Neuronal stem cell (in vitro differentiated cells): ENCODE data around the gene SNAPC5.

Experiments
- DNase-seq: peaks from one replicate; pipeline ENCODE4 v3.0.0-alpha.2; 2013; ENCODE audit warnings: low spot score
- H2AFZ ChIP-seq: one replicate; pipeline ENCODE4 v1.6.1; 2013; ENCODE audit warnings: mild to moderate bottlenecking, low read length, inconsistent platforms
- H2AK5ac ChIP-seq: 2 replicates; pipeline ENCODE4 v1.6.1; 2013; ENCODE audit warnings: low read depth, mild to moderate bottlenecking, inconsistent platforms, low read length, moderate library complexity, mixed read lengths
- H2BK120ac ChIP-seq: 2 replicates; pipeline ENCODE4 v1.6.1; 2013; ENCODE audit warnings: low read depth, mild to moderate bottlenecking, inconsistent platforms, low read length, moderate library complexity, mixed read lengths
- H2BK12ac ChIP-seq: one replicate; pipeline ENCODE4 v1.6.1; 2013; ENCODE audit warnings: low read length, inconsistent platforms
- H2BK15ac ChIP-seq: 2 replicates; pipeline ENCODE4 v1.6.1; 2013; ENCODE audit warnings: mild to moderate bottlenecking, low read length, inconsistent platforms, mixed read lengths
- H2BK5ac ChIP-seq: one replicate; pipeline ENCODE4 v1.6.1; 2013; ENCODE audit warnings: inconsistent platforms, mild to moderate bottlenecking, low read length, moderate library complexity
- H3K14ac ChIP-seq: one replicate; pipeline ENCODE4 v1.6.1; 2013; ENCODE audit warnings: low read length, inconsistent platforms
- H3K18ac ChIP-seq: 2 replicates; pipeline ENCODE4 v1.6.1; 2013; ENCODE audit warnings: low read length, inconsistent platforms
- H3K23ac ChIP-seq: 2 replicates; pipeline ENCODE4 v1.6.1; 2013; ENCODE audit warnings: low read depth, mild to moderate bottlenecking, mixed read lengths, low read length, inconsistent platforms; ENCODE audit not compliant: poor library complexity
- H3K27ac ChIP-seq: replicated peaks from 3 replicates; pipeline ENCODE4 v1.5.1; 2013; ENCODE audit warnings: low read length, inconsistent platforms
- H3K27me3 ChIP-seq, 3 experiments: 2 replicates each; pipeline ENCODE4 v1.6.1; 2013; ENCODE audit warnings: low read length in 3 of 3, mild to moderate bottlenecking in 2 of 3, inconsistent platforms in 1 of 3, low read depth in 1 of 3, mixed read lengths in 1 of 3, moderate library complexity in 1 of 3; ENCODE audit not compliant: control insufficient read depth in 3 of 3, insufficient read depth in 3 of 3
- H3K36me3 ChIP-seq, 2 donors: replicated peaks in 1 of 2; 2 replicates each; pipeline ENCODE4 v1.6.1; 2013; ENCODE audit warnings: low read length in 2 of 2; ENCODE audit not compliant: control insufficient read depth in 2 of 2, insufficient read depth in 2 of 2
- H3K4ac ChIP-seq: 2 replicates; pipeline ENCODE4 v1.6.1; 2013; ENCODE audit warnings: inconsistent platforms, mild to moderate bottlenecking, low read length, moderate library complexity
- H3K4me1 ChIP-seq, 2 donors: 1 replicate in 1 of 2; 2 replicates in 1 of 2; pipeline ENCODE4 v1.6.1; 2013; ENCODE audit warnings: low read length in 2 of 2, low read depth in 1 of 2; ENCODE audit not compliant: control insufficient read depth in 2 of 2, insufficient read depth in 1 of 2
- H3K4me2 ChIP-seq: one replicate; pipeline ENCODE4 v1.6.1; 2013; ENCODE audit warnings: mild to moderate bottlenecking, low read length, inconsistent platforms; ENCODE audit not compliant: insufficient read depth, poor library complexity, severe bottlenecking
- H3K4me3 ChIP-seq, 2 donors: 2 replicates each; pipeline ENCODE4 v1.5.1; 2013; ENCODE audit warnings: low read length in 2 of 2, mild to moderate bottlenecking in 2 of 2, inconsistent platforms in 1 of 2, moderate library complexity in 1 of 2
- H3K79me1 ChIP-seq: one replicate; pipeline ENCODE4 v1.6.1; 2013; ENCODE audit warnings: low read depth, mild to moderate bottlenecking, inconsistent platforms, low read length, moderate library complexity
- H3K9ac ChIP-seq: one replicate; pipeline ENCODE4 v1.6.1; 2013; ENCODE audit warnings: mild to moderate bottlenecking, low read depth, low read length, inconsistent platforms; ENCODE audit not compliant: poor library complexity
- H3K9me3 ChIP-seq, 2 donors: replicated peaks in 1 of 2; 2 replicates each; pipeline versions ENCODE3 to v1.6.1; 2013; ENCODE audit warnings: low read length in 2 of 2, mild to moderate bottlenecking in 2 of 2, inconsistent platforms in 1 of 2, low read depth in 1 of 2, mixed read lengths in 1 of 2, moderate library complexity in 1 of 2; ENCODE audit not compliant: control insufficient read depth in 2 of 2, insufficient read depth in 1 of 2
- H4K8ac ChIP-seq: one replicate; pipeline ENCODE4 v1.6.1; 2013; ENCODE audit warnings: low read depth, mild to moderate bottlenecking, inconsistent platforms, low read length, moderate library complexity
- H4K91ac ChIP-seq: one replicate; pipeline ENCODE4 v1.6.1; 2013; ENCODE audit warnings: low read length, low read depth, mild to moderate bottlenecking, inconsistent platforms; ENCODE audit not compliant: poor library complexity
- WGBS, 2 donors: extraction: QIAGEN DNeasy Blood & Tissue Kit; methylation state at CpG; one replicate each; pipeline ENCODE4 v1.1.7; 2013; ENCODE audit warnings: missing lambda C conversion rate in 2 of 2, mixed read lengths in 1 of 2; ENCODE audit not compliant: insufficient read length in 2 of 2, insufficient replicate concordance in 1 of 2; ENCODE audit errors: extremely low coverage in 2 of 2; 5-methylcytosine and 5-hydroxymethylcytosine counted together

The SNAPC5 gene

GRCh38 chr15:66456211-66456610 is 41.4 kb downstream of the SNAPC5 start:
- Histone ChIP-seq H2AFZ (no peak overlapping the region), H4K8ac (no peak overlapping the region), H2BK15ac (no peak overlapping the region), H3K4ac (no peak overlapping the region), H3K14ac (no peak overlapping the region), H2BK120ac (no peak overlapping the region), H3K27ac (no peak overlapping the region), H3K9me3 (no peaks in the 10 kb centered on the region), H2BK12ac (no peak overlapping the region), H3K36me3 (peaks cover 2 to 26% of the 10 kb centered on the region in 2 donors), H3K27me3 (no peaks in the 10 kb centered on the region), H3K4me3 (no peak overlapping the region), H2AK5ac (no peak overlapping the region), H4K91ac (no peak overlapping the region), H3K4me1 (no peaks in the 10 kb centered on the region), H3K18ac (no peak overlapping the region), H3K79me1 (no peaks in the 10 kb centered on the region), H3K4me2 (no peak overlapping the region), H2BK5ac (no peak overlapping the region), H3K23ac (no peak overlapping the region), H3K9ac (no peak overlapping the region)
- WGBS, 2 donors: no CpG with 5 or more reads among the region's 3 CpGs
- no peak for DNase-seq

GRCh38 chr15:66454143-66454542 is 43.4 kb downstream of the SNAPC5 start:
- H3K14ac ChIP-seq: no peak overlapping the region
- no peak overlapping the region for H2BK120ac ChIP-seq
- no peak overlapping the region for H2BK15ac ChIP-seq
- no peaks in the 10 kb centered on the region for H3K27me3 ChIP-seq
- H3K36me3 ChIP-seq: peaks cover 2 to 29% of the 10 kb centered on the region in 2 donors
- no peak overlapping the region for H4K91ac ChIP-seq
- no peak overlapping the region for H2AFZ ChIP-seq
- no peak overlapping the region for H3K27ac ChIP-seq
- no peak overlapping the region for H3K23ac ChIP-seq
- no peak overlapping the region for H2BK12ac ChIP-seq
- no CpG with 5 or more reads among the region's 2 CpGs for WGBS, 2 donors
- no peak overlapping the region for H3K9ac ChIP-seq
- H3K79me1 ChIP-seq: no peaks in the 10 kb centered on the region
- no peak overlapping the region for H3K4me3 ChIP-seq
- no peak overlapping the region for H3K4me2 ChIP-seq
- H2AK5ac ChIP-seq: no peak overlapping the region
- no peak overlapping the region for H3K4ac ChIP-seq
- H3K9me3 ChIP-seq: no peaks in the 10 kb centered on the region
- no peaks in the 10 kb centered on the region for H3K4me1 ChIP-seq
- H2BK5ac ChIP-seq: no peak overlapping the region
- no peak overlapping the region for H3K18ac ChIP-seq
- DNase-seq: no peak
- no peak overlapping the region for H4K8ac ChIP-seq

- Histone ChIP-seq H3K9me3 (peaks cover 0 to 3% of the 10 kb centered on the region in 2 donors), H3K4me2 (no peak overlapping the region), H4K91ac (no peak overlapping the region), H3K23ac (no peak overlapping the region), H3K9ac (no peak overlapping the region), H2BK5ac (no peak overlapping the region), H3K36me3 (peaks cover 2 to 31% of the 10 kb centered on the region in 2 donors), H3K4ac (no peak overlapping the region), H3K14ac (no peak overlapping the region), H3K27me3 (no peaks in the 10 kb centered on the region), H2BK12ac (no peak overlapping the region), H2AFZ (no peak overlapping the region), H4K8ac (no peak overlapping the region), H3K79me1 (no peaks in the 10 kb centered on the region), H2BK120ac (no peak overlapping the region), H3K4me3 (no peak overlapping the region), H3K18ac (no peak overlapping the region), H3K4me1 (no peaks in the 10 kb centered on the region), H2BK15ac (no peak overlapping the region), H3K27ac (no peak overlapping the region), H2AK5ac (no peak overlapping the region)
- whole genome bisulfite sequencing, 2 donors: no CpG with 5 or more reads among the region's 1 CpG
- no peak for DNase-seq
Measured at GRCh38 chr15:66452971-66453580, 44.5 kb downstream of the SNAPC5 start.

GRCh38 chr15:66452420-66452819 is 45.1 kb downstream of the SNAPC5 start:
- no peak for DNase-seq
- no peak overlapping the region for H3K4me2 ChIP-seq
- no peaks in the 10 kb centered on the region for H3K27me3 ChIP-seq
- no peak overlapping the region for H2BK12ac ChIP-seq
- H2BK15ac ChIP-seq: no peak overlapping the region
- no peak overlapping the region for H3K9ac ChIP-seq
- WGBS, 2 donors: no CpG with 5 or more reads among the region's 4 CpGs
- no peak overlapping the region for H3K18ac ChIP-seq
- no peak overlapping the region for H2BK120ac ChIP-seq
- peaks cover 0 to 3% of the 10 kb centered on the region in 2 donors for H3K9me3 ChIP-seq
- H3K27ac ChIP-seq: no peak overlapping the region
- H3K4ac ChIP-seq: no peak overlapping the region
- no peak overlapping the region for H3K14ac ChIP-seq
- no peak overlapping the region for H3K23ac ChIP-seq
- no peak overlapping the region for H4K8ac ChIP-seq
- no peak overlapping the region for H2AFZ ChIP-seq
- H3K4me3 ChIP-seq: no peak overlapping the region
- no peaks in the 10 kb centered on the region for H3K79me1 ChIP-seq
- no peak overlapping the region for H2BK5ac ChIP-seq
- H2AK5ac ChIP-seq: no peak overlapping the region
- no peak overlapping the region for H4K91ac ChIP-seq
- peaks cover 2 to 33% of the 10 kb centered on the region in 2 donors for H3K36me3 ChIP-seq
- H3K4me1 ChIP-seq: no peaks in the 10 kb centered on the region
